T-helper 1 cell treated with Interleukin-12 subunit alpha and Interleukin-12 subunit beta and Interleukin-4 antibody, amounts not matched to agents 30 ng/mL and 1 ng/mL, for 36 hours (primary cell): Measurements from ENCODE around the gene PLEK2. TPM values are rescaled to one million over a fixed set of nuclear protein-coding genes. Genes with fewer than 3 reads are reported as not detected.
"Not testable (repeated sequence)": the region's sequence is repeated elsewhere in the genome, so short reads cannot be mapped to it uniquely, and the experiment has no call there.

ENCODE experiments used
- intact Hi-C: fragments of 100-400 bp; cut with micrococcal nuclease; formaldehyde crosslinking; loops from one replicate; pipeline ENCODE4 v1.15.1; 2024
- total RNA-seq: library from RNA; stranded (reverse); gene quantifications from 2 replicates; pipeline ENCODE4 v1.2.3, GENCODE V29; 2022

PLEK2 gene
- total RNA-seq, 1 donor from 2014 or later: 0.56 TPM

GRCh38 chr14:67365476-67365875, 46.5 kb downstream of the PLEK2 start:
- intact Hi-C loops: loop anchor here (10.0 kb wide), 1 partner anchor 1789 kb away; the partner anchor contains the start of gene DCAF5

GRCh38 chr14:67360470-67361206, 51.3 kb downstream of the PLEK2 start:
- intact Hi-C loops: loop anchor here (1.0 to 10.0 kb wide), 8 partner anchors 119 to 1794 kb away; partner anchors contain the start of genes DCAF5, PALS1, RAD51B and RDH11

GRCh38 chr14:67359775-67360469, 52.0 kb downstream of the PLEK2 start, which contains the start of the genes ATP6V1D and EIF2S1:
Gene ATP6V1D, minus strand, starts transcription at chr14:67359804. Its CDS starts 106 bp downstream, at chr14:67359698.
Gene EIF2S1, plus strand, starts transcription at chr14:67360328. Its CDS starts 4,440 bp downstream, at chr14:67364768.
- intact Hi-C loops: loop anchor here (1.0 to 10.0 kb wide), 12 partner anchors 119 to 1795 kb away; partner anchors contain the start of genes ARG2, DCAF5, GPHN and PALS1

GRCh38 chr14:67358924-67359774, 52.8 kb downstream of the PLEK2 start:
- intact Hi-C loops: loop anchor here (1.0 kb wide), 4 partner anchors 241 to 851 kb away; partner anchors contain the start of genes ARG2, GPHN and PIGH

GRCh38 chr14:67357969-67358354, 54.0 kb downstream of the PLEK2 start:
- intact Hi-C loops: no loop called here

GRCh38 chr14:67357186-67357968, 54.6 kb downstream of the PLEK2 start:
- intact Hi-C loops: no loop called here

- intact Hi-C loops: no loop called here
These were observed 59.9 kb downstream of the PLEK2 start for GRCh38 chr14:67352055-67352454.

- intact Hi-C loops: no loop called here
These were observed 66.4 kb downstream of the PLEK2 start for GRCh38 chr14:67345583-67345982.

GRCh38 chr14:67343601-67344230, 68.2 kb downstream of the PLEK2 start:
- intact Hi-C loops: no loop called here

- intact Hi-C loops: not testable (repeated sequence)
These were observed 70.7 kb downstream of the PLEK2 start for GRCh38 chr14:67341231-67341630.

Other genes starting within 250 kb of the PLEK2 start
- gene GARIN2, start 222.7 kb downstream of the PLEK2 start, total RNA-seq: 0.32 and 0.42 TPM in 2 replicates
- 6.9 and 8.1 TPM in 2 replicates for gene PALS1, start 170.7 kb downstream of the PLEK2 start, total RNA-seq
- gene ATP6V1D, start 52.4 kb downstream of the PLEK2 start, total RNA-seq: 41.2 and 44.5 TPM in 2 replicates
- 127 and 134 TPM in 2 replicates for gene EIF2S1, start 51.8 kb downstream of the PLEK2 start, total RNA-seq
- 23.3 and 25.6 TPM in 2 replicates for gene TMEM229B, start 76.6 kb upstream of the PLEK2 start, total RNA-seq
- 0.71 and 1.1 TPM in 2 replicates for gene PLEKHH1, start 121.1 kb upstream of the PLEK2 start, total RNA-seq
- 16.8 and 19.1 TPM in 2 replicates for gene PIGH, start 188.1 kb upstream of the PLEK2 start, total RNA-seq
- gene ARG2, start 207.8 kb upstream of the PLEK2 start, total RNA-seq: 1.8 and 2.3 TPM in 2 replicates